ENCODE data around the gene JAKMIP1. TPM values are rescaled to one million over a fixed set of nuclear protein-coding genes. Genes with fewer than 3 reads are reported as not detected.

The JAKMIP1 gene
- total RNA-seq, 1 experiment from 2014 or later, result not detected

- in situ Hi-C loops (cut with HindIII; ENCODE audit: low pct_unique_long_range_greater_than_20kb, low sequenced_read_pairs) (no loop called here), intact Hi-C loops (cut with micrococcal nuclease; ENCODE audit: unreplicated experiment) (no loop called here)
- Histone ChIP-seq H3K4me1 (ENCODE audit: control insufficient read depth, insufficient read depth, low read length) (no peaks in the 10 kb centered on the region), H3K36me3 (ENCODE audit: control insufficient read depth, insufficient read depth, low read length) (no peaks in the 10 kb centered on the region), H3K4me3 (ENCODE audit: low read depth in 2 of 2, low read length in 2 of 2) (no peak overlapping the region), H3K27ac (ENCODE audit: low read length) (no peak overlapping the region), H3K9me3 (ENCODE audit: control insufficient read depth, insufficient read depth, low read depth, low read length) (no peaks in the 10 kb centered on the region), H3K27me3 (ENCODE audit: control insufficient read depth, insufficient read depth, low read length) (no peaks in the 10 kb centered on the region)
- TF ChIP-seq CTCF (IDR thresholded peaks at IDR 0.05) (no peak), POLR2AphosphoS5 (IDR thresholded peaks at IDR 0.05; ENCODE audit: low read depth, low read length) (no peak), REST (IDR thresholded peaks at IDR 0.05; ENCODE audit: insufficient read depth in 1 of 2, low read depth in 2 of 2, low read length in 1 of 2) (no peak), SIN3A (IDR thresholded peaks at IDR 0.05; ENCODE audit: borderline replicate concordance, insufficient read depth, low read depth, low read length) (no peak), TCF7L2 (IDR thresholded peaks at IDR 0.05; ENCODE audit: low read depth, low read length) (no peak)
- BruUV-seq (replicated peaks), result no TSS peak
- no peak for DNase-seq (ENCODE audit: low read depth, low spot score)
- ChIA-PET POLR2A (no interaction called here), CTCF (no interaction called here)
- ATAC-seq, result no peak
These were observed 77.9 kb downstream of the JAKMIP1 start for GRCh38 chr4:6122496-6122895.

GRCh38 chr4:6121941-6122340 is 78.4 kb downstream of the JAKMIP1 start:
- TF ChIP-seq SIN3A (IDR thresholded peaks at IDR 0.05; ENCODE audit: borderline replicate concordance, insufficient read depth, low read depth, low read length) (no peak), CTCF (IDR thresholded peaks at IDR 0.05) (no peak), POLR2AphosphoS5 (IDR thresholded peaks at IDR 0.05; ENCODE audit: low read depth, low read length) (no peak), TCF7L2 (IDR thresholded peaks at IDR 0.05; ENCODE audit: low read depth, low read length) (no peak), REST (IDR thresholded peaks at IDR 0.05; ENCODE audit: insufficient read depth in 1 of 2, low read depth in 2 of 2, low read length in 1 of 2) (no peak)
- POLR2A ChIA-PET, result no interaction called here
- no peaks in the 10 kb centered on the region for H3K4me1 ChIP-seq (ENCODE audit: control insufficient read depth, insufficient read depth, low read length)
- no peak overlapping the region for H3K27ac ChIP-seq (ENCODE audit: low read length)
- no peaks in the 10 kb centered on the region for H3K9me3 ChIP-seq (ENCODE audit: control insufficient read depth, insufficient read depth, low read depth, low read length)
- DNase-seq (ENCODE audit: low read depth, low spot score) (no peak), ATAC-seq (no peak)
- intact Hi-C loops (cut with micrococcal nuclease; ENCODE audit: unreplicated experiment) (no loop called here), in situ Hi-C loops (cut with HindIII; ENCODE audit: low pct_unique_long_range_greater_than_20kb, low sequenced_read_pairs) (no loop called here)
- BruUV-seq (replicated peaks), result no TSS peak
- no peaks in the 10 kb centered on the region for H3K36me3 ChIP-seq (ENCODE audit: control insufficient read depth, insufficient read depth, low read length)
- CTCF ChIA-PET, result no interaction called here
- no peaks in the 10 kb centered on the region for H3K27me3 ChIP-seq (ENCODE audit: control insufficient read depth, insufficient read depth, low read length)
- H3K4me3 ChIP-seq (ENCODE audit: low read depth in 2 of 2, low read length in 2 of 2), result no peak overlapping the region
